OCI-LY7 (cell line): ENCODE data around the gene NBEA.

Source experiments
- EZH2phosphoT487 ChIP-seq: fragments of 200-600 bp; sonication (generic); IDR thresholded peaks from 2 replicates; pipeline ENCODE4 v1.6.1; 2018; ENCODE audit warnings: low read depth, borderline replicate concordance, mild to moderate bottlenecking, mixed run types, antibody characterized with exemption, low read length, moderate library complexity, mixed read lengths
- TF ChIP-seq, protein P1 (sequence below): fragments of 200-600 bp; sonication (generic); conservative IDR thresholded peaks from 2 replicates; pipeline ENCODE4 v1.5.1; 2014; ENCODE audit warnings: mild to moderate bottlenecking, antibody characterized with exemption, low read length, moderate library complexity, mixed read lengths

- TF ChIP-seq, protein P1, sequence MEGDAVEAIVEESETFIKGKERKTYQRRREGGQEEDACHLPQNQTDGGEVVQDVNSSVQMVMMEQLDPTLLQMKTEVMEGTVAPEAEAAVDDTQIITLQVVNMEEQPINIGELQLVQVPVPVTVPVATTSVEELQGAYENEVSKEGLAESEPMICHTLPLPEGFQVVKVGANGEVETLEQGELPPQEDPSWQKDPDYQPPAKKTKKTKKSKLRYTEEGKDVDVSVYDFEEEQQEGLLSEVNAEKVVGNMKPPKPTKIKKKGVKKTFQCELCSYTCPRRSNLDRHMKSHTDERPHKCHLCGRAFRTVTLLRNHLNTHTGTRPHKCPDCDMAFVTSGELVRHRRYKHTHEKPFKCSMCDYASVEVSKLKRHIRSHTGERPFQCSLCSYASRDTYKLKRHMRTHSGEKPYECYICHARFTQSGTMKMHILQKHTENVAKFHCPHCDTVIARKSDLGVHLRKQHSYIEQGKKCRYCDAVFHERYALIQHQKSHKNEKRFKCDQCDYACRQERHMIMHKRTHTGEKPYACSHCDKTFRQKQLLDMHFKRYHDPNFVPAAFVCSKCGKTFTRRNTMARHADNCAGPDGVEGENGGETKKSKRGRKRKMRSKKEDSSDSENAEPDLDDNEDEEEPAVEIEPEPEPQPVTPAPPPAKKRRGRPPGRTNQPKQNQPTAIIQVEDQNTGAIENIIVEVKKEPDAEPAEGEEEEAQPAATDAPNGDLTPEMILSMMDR = no peak
- no peak for TF ChIP-seq EZH2phosphoT487
Measured at GRCh38 chr13:35594096-35594495, 652.0 kb downstream of the NBEA start.
